Measurements from ENCODE around the gene HMGCR.
A peak's percentile ranks its signal among the peaks of the same experiment; 100 is the strongest.

Gene HMGCR

DNA sequence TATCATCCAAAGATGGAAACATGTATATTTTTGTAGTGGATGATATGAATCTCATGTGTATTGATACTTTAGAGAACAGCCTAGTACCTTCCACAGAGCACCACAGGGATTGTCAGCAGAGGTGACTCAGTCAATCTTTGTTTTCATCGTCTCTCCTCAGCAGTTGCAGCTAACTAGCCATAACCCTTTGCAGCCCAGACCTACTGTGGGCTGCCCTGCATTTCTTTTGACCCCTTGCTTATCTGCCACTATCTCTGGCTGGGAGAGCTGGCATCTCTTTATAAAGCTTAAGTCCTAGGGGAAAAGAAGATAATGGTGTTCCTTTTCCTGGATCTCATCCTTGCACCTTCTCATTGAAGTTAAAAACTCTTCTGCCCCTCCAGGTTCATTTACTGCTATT, 28.7 kb downstream of the HMGCR start:
- H3K27me3 ChIP-seq (ENCODE audit: insufficient read depth, poor library complexity, severe bottlenecking) = no peaks in the 10 kb centered on the region
- H3K4me3 ChIP-seq (ENCODE audit: severe bottlenecking) = no peak overlapping the region
- peaks cover 6% of the 10 kb centered on the region for H3K4me1 ChIP-seq (ENCODE audit: insufficient read depth, poor library complexity, severe bottlenecking)
- peaks cover 25% of the 10 kb centered on the region for H3K36me3 ChIP-seq (ENCODE audit: low read depth)
- H3K27ac ChIP-seq (ENCODE audit: poor library complexity, severe bottlenecking) = no peak overlapping the region
- TF ChIP-seq, protein P1, sequence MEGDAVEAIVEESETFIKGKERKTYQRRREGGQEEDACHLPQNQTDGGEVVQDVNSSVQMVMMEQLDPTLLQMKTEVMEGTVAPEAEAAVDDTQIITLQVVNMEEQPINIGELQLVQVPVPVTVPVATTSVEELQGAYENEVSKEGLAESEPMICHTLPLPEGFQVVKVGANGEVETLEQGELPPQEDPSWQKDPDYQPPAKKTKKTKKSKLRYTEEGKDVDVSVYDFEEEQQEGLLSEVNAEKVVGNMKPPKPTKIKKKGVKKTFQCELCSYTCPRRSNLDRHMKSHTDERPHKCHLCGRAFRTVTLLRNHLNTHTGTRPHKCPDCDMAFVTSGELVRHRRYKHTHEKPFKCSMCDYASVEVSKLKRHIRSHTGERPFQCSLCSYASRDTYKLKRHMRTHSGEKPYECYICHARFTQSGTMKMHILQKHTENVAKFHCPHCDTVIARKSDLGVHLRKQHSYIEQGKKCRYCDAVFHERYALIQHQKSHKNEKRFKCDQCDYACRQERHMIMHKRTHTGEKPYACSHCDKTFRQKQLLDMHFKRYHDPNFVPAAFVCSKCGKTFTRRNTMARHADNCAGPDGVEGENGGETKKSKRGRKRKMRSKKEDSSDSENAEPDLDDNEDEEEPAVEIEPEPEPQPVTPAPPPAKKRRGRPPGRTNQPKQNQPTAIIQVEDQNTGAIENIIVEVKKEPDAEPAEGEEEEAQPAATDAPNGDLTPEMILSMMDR (IDR thresholded peaks at IDR 0.05; ENCODE audit: poor library complexity, severe bottlenecking) = no peak
- H3K9me3 ChIP-seq (ENCODE audit: severe bottlenecking) = no peaks in the 10 kb centered on the region
- DNase-seq (ENCODE audit: low spot score) (no peak), ATAC-seq (ENCODE audit: low read depth) (peak; percentile 15; the same call in 1 of the 3 replicates)

DNA sequence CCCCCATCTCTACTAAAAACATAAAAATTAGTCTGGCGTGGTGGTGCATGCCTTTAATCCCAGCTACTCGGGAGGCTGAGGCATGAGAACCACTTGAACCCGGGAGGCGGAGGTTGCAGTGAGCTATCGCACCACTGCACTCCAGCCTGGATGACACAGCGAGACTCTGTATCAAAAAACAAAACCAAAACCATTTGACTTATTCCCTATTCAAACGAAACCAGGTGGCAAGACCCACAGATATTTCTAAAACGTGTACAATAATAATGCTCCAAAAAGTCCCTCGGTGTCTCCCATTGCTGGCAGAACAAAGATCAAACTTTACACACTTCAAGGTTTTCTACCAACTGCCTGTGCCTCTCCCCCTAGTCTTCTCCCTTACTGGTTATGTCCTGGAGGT, 29.8 kb downstream of the HMGCR start:
- H3K36me3 ChIP-seq (ENCODE audit: low read depth) = peaks cover 15% of the 10 kb centered on the region
- no peak overlapping the region for H3K27ac ChIP-seq (ENCODE audit: poor library complexity, severe bottlenecking)
- no peak for DNase-seq (ENCODE audit: low spot score)
- H3K4me3 ChIP-seq (ENCODE audit: severe bottlenecking) = no peak overlapping the region
- no peak for ATAC-seq (ENCODE audit: low read depth)
- H3K4me1 ChIP-seq (ENCODE audit: insufficient read depth, poor library complexity, severe bottlenecking) = peaks cover 6% of the 10 kb centered on the region
- no peaks in the 10 kb centered on the region for H3K9me3 ChIP-seq (ENCODE audit: severe bottlenecking)
- TF ChIP-seq, protein P1 (IDR thresholded peaks at IDR 0.05; ENCODE audit: poor library complexity, severe bottlenecking) = no peak
- H3K27me3 ChIP-seq (ENCODE audit: insufficient read depth, poor library complexity, severe bottlenecking) = no peaks in the 10 kb centered on the region

DNA sequence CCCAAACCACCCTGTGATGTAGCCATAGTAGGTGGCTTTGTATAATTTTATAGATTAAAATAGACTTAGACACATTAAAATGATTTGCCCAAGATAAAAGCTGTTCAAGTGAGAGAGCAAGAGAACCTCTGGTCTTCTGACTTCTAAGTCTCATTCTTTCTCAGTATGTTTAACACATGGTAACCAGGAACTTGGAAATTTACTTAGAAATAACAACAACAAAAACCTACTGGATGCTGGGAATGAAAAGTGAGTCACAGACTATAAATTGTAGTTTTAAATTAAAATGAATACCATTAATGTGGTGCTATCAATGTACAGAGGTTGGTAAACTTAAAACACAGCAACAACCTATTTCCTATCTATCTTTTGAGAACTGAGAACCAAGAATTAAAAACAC, 30.4 kb downstream of the HMGCR start:
- H3K4me1 ChIP-seq (ENCODE audit: insufficient read depth, poor library complexity, severe bottlenecking) = peaks cover 6% of the 10 kb centered on the region
- no peak overlapping the region for H3K4me3 ChIP-seq (ENCODE audit: severe bottlenecking)
- no peak for ATAC-seq (ENCODE audit: low read depth)
- no peaks in the 10 kb centered on the region for H3K9me3 ChIP-seq (ENCODE audit: severe bottlenecking)
- no peak for DNase-seq (ENCODE audit: low spot score)
- no peak overlapping the region for H3K27ac ChIP-seq (ENCODE audit: poor library complexity, severe bottlenecking)
- H3K27me3 ChIP-seq (ENCODE audit: insufficient read depth, poor library complexity, severe bottlenecking) = no peaks in the 10 kb centered on the region
- TF ChIP-seq, protein P1 (IDR thresholded peaks at IDR 0.05; ENCODE audit: poor library complexity, severe bottlenecking) = no peak
- peaks cover 9% of the 10 kb centered on the region for H3K36me3 ChIP-seq (ENCODE audit: low read depth)

DNA sequence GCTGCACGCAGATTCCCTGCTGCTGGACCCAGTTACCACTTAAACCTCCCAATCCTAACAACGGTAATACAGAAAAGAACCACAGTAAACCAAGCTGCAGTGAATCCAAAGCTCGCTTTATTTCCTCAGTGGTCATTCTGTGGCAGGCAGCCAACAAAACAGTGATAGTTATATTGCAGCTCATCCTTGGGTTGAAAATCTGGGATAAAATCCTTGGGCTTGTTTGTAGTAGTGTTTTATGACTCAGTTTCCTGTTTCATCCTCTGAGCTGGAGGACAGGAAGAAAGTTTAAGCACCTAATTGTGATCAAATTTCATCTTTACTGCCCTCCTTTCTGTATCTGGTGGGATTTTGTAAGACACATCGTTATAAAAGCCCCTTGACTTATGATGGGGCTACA, 31.4 kb downstream of the HMGCR start:
- no peak overlapping the region for H3K27ac ChIP-seq (ENCODE audit: poor library complexity, severe bottlenecking)
- no peaks in the 10 kb centered on the region for H3K9me3 ChIP-seq (ENCODE audit: severe bottlenecking)
- TF ChIP-seq, protein P1 (IDR thresholded peaks at IDR 0.05; ENCODE audit: poor library complexity, severe bottlenecking) = no peak
- DNase-seq (ENCODE audit: low spot score) (no peak), ATAC-seq (ENCODE audit: low read depth) (no peak)
- no peaks in the 10 kb centered on the region for H3K27me3 ChIP-seq (ENCODE audit: insufficient read depth, poor library complexity, severe bottlenecking)
- no peak overlapping the region for H3K4me3 ChIP-seq (ENCODE audit: severe bottlenecking)
- peaks cover 6% of the 10 kb centered on the region for H3K4me1 ChIP-seq (ENCODE audit: insufficient read depth, poor library complexity, severe bottlenecking)
- H3K36me3 ChIP-seq (ENCODE audit: low read depth) = peaks cover 8% of the 10 kb centered on the region

DNA sequence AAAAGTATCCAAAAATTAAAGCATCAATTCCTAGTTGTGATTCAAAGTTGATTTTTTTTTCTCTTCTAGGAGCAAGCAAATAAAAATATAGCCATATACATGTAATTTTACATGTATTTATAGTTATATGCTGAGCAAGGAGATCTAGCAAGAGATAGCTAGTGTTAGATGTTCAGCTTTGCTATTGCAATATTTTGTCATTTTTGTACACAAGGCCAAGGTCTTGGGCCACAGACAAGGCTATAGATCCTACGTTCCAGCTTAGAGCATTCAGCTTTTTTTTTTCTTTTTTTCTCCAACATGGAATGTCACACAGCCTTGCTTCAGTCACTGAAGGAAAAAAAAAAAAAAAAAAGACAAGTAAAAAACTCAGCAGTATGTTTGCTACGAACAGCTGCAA, 36.8 kb downstream of the HMGCR start:
- TF ChIP-seq, protein P1 (IDR thresholded peaks at IDR 0.05; ENCODE audit: poor library complexity, severe bottlenecking) = no peak

More for the DNA sequence above, 36.8 kb downstream of the HMGCR start:
- ATAC-seq (ENCODE audit: low read depth) (no peak), DNase-seq (ENCODE audit: low spot score) (no peak)
- H3K27me3 ChIP-seq (ENCODE audit: insufficient read depth, poor library complexity, severe bottlenecking) = no peaks in the 10 kb centered on the region
- no peaks in the 10 kb centered on the region for H3K4me1 ChIP-seq (ENCODE audit: insufficient read depth, poor library complexity, severe bottlenecking)
- H3K4me3 ChIP-seq (ENCODE audit: severe bottlenecking) = no peak overlapping the region
- no peak overlapping the region for H3K27ac ChIP-seq (ENCODE audit: poor library complexity, severe bottlenecking)
- H3K9me3 ChIP-seq (ENCODE audit: severe bottlenecking) = no peaks in the 10 kb centered on the region
- H3K36me3 ChIP-seq (ENCODE audit: low read depth) = peaks cover 24% of the 10 kb centered on the region
